SW 1271 (cell line): Measurements from ENCODE around the gene CCR6.

Source experiments
- DNase-seq, 2 experiments: peaks; one replicate each; lab custom pipeline; 2025; lab: John Stamatoyannopoulos, UW

CCR6 gene

DNA sequence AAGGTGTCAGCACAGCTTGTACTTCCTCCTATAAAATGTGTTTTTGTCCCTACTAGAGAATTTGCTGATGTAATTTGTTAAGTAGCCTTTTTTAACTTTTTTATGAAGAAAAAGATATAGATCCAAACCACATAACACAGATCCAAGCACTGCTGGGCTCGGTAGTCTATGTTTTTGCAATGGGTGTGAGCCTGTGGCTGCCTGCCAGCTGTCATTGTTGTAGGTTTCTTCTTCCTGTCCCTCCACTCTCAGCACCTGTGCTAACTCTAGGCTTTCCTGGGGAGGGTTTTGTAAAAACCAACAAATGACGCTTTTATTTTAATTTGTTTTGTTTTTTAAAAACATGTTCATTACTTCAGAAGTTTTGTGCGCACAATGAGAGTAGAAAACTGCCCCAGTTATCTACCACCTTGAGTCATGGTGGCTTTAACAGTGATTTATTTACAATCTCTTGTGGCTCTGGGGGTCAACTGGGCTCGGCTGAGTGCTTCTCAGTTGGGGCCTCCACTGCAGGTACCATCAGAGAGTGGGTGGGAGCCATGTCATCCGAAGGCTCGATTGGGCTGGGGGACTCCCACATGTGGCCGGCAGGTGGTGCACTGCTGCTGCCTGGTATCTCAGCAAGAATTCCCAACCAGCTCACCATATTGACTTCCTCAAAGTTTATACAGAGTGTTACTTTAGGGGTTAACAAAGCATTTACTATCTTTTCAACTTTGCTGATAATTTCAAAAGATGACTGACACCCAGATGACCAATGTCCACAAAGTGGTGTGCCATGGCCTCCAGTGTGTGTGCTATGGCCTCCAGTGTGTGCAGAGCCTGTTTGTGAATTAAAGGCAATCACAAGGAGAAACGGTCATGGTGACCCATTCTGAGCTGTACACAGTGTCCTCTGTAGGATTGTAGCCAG, 3.0 kb upstream of the CCR6 start:
- DNase-seq, result no peak

DNA sequence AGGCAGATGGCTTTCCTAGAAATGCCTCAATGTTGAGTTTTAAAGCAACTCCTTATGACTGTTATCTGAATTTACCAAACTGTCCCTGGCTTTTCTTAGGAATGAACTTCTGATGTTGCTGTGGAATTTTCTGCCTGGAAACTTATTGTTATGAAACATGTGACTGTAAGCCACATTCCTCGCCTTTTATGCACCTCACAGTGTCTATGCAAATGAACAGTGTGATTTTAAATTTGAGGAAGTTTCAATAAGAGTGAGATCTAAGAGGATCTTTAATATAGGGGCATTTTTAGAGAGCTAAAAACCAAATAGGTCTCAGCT, 2.4 kb upstream of the CCR6 start:
- DNase-seq, result no peak

DNA sequence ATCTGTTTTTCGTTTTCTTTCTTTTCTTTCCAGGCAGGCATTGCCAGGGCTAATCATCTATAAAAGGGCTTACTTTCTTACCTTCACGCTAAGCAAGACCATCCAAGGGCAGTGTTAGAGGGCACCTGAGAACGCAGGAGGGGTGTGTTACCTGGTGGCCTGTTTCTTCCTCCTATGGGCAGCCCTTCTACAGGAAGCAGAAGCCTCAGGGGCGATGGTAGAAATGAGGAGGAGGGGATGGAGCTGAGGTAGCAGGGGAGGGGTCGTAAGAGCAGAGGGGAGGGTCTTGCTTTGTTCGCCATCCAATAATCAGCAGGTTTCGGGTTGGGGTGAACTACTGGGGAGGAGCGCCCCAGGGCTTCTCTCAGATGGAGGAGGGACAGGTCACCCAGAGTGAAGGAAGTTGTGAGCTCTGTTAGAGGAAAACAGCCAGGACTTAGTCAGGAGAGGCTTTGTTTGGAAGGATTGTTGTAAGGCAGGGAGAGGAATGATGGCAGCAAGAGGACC, 1.5 kb upstream of the CCR6 start:
- DNase-seq, result no peak

DNA sequence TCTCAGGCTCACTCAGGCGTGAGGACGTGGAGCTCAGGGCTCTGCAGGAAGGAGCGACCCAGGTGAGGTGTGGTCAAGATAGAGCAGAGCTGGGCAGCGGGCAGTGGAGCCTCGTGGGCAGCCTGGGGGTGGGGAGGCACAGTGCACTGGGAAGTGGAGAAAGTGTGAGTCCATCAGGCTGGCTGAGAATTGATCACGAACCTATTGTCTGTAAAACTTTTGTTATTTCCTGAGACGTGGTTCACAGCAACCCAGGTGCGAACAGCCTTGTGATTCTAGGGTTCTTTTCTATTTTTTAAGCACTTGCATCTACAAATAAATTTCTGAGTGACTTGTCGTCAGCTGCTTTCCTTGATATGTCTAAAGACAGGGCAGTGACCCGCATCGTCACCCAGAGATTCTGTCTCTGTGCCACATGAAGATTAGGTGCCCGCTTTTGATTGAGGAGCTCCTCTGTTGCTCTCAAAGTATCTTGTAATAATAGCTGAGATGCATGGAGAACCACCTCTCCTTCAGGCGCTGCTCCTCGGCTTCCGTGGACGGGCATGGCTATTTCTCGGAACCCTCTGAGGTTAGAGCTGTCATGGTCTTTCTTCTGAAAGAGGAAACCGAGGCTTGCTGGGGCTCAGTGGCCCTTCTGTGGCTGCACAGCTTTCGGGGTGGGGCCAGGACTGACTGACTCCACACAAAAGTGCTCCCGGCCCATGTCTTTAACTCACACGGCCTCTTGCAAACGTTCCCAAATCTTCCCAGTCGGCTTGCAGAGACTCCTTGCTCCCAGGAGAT, 662 bp upstream of the CCR6 start:
- no peak for DNase-seq

DNA sequence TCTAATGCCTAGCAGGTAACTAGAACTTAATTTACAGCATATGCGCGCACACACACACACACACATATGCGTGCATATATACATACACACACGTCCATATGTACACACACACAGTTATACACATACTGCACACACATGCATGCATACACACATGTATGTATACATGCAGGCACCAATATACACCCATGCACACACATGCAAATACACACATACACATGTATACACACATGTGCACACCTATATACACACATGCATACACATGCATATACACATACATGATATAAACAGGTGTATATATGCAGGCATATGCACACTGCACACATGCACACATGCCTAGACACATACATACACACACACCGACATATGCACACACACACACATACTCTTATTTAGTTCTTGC, 1.9 kb downstream of the CCR6 start:
- DNase-seq, result no peak

DNA sequence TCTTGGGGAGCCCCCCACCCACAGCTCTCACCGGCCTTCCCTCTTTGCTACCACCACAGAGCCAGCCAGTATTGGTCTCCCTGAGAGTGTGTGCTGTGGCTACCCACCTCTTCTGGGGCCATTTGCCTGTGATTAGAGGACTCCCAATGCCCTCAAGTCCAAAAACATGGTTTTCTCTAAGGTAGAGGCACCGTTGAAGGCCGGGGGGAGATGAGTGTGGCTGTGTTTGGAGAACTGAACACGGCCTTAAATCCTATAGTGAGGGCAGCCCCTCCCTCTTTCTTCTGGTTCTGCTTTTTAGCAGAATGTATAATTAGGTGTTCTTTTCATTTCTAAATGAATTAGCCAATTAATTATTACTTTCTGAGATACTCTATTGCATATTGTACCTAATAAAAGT, 2.5 kb downstream of the CCR6 start:
- no peak for DNase-seq

DNA sequence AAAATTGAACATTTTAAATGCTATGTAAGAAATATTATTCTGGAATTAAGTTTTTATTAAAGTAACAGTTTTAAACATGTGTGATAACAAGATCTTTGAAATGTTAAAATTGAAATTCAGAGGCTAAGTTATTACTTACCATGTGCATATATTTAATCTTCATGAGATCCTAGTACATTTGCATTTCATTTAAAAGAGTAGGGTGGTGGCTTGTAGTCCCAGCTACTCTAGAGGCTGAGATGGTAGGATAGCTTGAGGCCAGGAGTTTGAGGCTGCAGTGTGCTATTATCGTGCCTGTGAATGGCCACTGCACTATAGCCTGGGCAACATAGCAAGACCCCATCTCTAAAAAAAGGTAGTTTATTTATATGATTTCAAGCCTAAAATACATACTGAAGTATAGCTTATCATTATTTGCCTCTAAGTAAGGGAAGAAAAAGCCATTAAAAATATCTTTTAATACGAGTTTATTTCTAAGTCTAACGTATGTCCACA, 3.0 kb downstream of the CCR6 start:
- DNase-seq, result no peak

DNA sequence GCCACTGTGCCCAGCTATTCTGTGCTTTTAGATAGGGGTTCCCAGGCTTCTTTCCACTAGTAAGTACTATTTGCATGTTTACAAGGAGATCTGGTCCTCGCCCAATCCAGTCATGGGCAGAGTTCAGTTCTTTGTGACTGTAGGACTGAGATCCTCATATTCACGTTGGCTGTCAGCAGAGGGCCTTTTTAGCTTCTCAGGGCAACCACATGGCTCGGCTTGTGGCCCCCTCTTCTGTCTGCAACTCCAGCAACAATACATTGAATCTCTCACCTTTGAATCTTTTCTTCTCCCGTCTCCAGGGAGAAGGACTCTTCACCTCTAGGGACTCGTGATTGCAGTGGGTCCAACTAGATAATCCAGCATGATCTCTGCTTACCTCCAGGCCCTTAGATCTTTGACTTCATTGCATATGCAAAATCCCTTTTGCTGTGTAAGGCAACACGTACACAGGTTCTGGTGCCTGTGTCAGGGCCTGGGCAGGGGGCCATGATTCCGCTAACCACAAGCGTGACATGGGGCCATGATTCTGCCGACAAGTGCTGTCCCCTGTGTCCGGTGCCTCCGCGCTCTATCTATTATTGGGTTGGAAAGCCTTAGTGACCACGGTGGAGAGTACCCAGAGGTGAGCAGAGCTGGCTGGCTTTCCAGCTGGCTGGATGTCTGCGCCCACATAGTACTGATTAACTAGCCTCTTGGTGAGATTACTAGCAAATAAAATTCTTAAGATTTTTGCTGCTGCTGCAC, 5.1 kb downstream of the CCR6 start:
- DNase-seq, result no peak

DNA sequence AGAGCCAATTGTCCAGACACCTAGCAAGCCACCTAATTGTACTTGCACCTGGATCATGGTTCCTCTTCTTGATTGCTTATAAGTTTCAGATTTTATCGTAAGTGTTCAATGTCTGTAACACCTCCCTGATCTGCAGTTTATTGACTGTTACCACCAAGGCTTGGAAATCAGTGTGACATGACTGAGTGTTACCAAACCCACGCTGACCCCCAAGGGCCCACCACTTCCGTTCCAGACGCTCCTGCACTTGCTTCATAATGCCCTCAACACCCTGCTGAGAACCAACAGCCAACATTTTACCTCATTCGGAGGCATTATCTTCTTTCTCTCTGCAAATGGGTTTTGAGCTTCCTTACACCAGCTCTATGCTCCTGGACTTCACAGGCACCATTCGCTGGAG, 6.3 kb downstream of the CCR6 start:
- no peak for DNase-seq

DNA sequence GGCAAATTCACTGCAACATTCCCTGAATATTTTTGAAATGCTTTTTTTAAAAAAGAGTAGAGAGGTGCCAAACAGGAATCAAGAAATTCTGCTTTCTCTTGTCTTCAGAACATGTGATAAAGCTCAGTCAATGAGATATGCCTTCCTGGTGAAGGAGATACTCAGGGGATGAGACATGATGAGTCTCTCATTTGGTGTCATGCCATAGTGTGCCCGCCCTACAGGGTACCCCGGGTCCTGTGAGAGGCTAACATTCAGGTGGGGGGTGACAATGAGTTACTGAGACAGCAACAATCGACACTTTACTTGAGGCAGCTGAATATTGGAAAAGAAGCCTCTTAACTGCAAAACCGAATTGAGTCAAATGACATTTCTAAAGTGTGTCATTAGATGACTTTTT, 6.7 kb downstream of the CCR6 start:
- no peak for DNase-seq

DNA sequence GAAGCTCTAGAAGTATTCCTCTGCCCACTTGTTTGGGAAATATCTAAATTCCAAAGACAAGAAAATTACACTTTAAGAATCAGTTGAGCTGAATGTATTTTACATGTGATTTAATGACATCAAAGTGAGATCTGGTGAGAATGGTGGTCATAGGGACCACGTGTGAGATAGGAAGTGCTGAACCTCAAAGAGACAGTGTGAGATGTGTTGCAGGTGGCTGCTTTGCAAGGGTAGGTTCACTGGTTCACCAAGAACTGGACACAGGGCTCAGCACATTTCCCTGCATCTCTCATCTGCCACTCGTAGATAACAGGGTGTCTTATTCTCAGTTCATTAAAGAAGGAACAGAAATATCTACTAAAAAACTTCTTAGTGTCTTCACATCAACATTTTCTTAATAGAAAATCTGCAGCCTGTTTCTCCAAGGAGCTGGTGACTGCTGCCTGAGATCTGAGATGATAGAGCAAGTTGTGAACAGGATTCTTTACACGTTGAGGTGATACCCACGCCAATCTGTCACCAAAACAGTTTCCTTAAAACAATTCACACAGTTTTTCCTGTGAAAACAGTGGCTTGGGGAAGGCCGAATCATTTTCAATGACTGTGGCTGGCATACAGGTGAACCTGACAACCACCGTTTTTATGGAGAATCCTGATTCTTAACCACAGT, 7.2 kb downstream of the CCR6 start:
- no peak for DNase-seq

DNA sequence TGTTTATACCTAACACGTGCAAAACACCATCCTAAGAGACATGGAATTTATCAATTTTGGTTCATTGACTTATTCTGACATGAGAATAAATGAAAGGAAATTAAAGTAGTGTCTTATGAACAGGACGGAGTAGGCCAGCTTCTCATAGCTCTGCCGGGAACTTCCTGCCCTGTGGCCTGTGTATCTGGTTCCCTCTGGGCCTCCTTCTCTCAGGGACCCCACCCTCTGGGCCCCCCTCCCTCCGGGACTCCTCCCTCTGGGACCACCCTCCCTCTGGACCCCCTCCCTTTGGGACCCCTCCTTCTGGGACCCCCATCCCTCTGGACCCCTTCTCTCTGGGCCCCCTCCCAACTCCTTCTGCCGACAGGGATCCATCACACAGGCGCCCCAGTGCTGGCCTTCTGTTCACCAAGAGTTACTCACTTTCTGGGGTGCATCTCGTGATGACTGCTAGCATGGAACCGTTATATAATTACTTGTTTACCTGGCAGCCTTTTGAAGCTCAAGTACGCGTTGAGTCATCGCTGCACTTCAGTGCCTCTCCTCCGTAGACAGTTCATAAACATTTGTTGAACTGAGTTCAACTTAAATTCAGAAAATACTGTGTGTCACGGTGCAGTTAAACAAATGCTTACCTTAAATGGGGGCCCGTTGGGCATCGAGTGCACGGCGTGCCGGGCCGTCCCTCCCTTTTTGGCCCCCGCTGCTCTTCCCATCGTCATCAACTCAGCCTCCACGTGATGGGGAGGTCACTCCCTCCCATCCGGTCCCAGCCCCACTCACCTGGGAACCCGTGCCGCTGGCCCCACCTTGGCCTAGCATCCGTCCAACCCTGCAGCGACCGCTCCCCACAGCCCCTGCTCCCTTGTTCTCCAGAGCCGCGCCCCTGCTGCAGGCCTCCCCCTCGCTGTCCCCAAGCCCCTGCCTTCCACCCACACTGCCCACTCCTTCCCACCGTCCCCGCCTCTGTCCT, 8.1 kb downstream of the CCR6 start:
- no peak for DNase-seq

DNA sequence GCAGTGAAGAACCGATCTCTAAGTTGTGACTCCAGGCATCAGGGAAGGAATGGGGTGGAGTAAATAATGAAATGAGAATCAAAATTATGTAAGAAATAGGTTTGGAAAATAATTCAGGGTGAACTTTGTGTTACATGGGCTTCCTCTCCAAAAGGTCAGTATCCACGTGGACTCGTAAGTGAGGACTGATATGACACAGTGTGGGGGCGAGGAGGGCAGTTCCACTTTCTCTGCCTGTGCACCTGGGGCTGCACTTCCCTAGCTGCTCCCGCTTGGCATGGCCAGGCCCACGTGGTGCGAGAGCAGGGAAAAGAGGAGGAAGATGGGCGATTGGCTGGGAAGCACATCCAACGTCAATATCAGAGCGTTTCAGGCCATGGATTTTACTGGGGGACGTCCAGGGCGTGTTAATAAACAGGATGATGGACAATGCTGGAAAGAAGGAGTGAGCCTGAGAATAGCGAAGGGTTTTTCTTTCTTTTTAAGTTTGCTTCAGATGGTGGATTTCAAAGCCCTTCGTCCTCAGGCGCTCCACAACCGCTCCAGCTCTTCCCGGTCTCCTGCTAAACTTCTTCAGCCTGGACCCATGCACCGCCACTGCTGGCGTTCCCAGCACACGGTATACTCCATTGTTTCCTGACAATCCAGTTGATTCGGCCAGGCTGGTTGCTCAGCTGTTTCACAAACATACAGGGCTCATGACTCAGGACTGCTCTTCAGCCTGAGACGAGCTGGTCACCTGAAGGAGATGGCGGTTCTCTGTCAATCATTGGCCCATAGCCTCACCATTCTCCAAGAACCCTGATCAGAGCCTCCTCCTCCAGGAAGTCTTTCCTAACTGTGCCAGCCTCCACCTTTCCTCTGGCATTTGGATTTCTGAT, 11.8 kb downstream of the CCR6 start:
- DNase-seq, result no peak

DNA sequence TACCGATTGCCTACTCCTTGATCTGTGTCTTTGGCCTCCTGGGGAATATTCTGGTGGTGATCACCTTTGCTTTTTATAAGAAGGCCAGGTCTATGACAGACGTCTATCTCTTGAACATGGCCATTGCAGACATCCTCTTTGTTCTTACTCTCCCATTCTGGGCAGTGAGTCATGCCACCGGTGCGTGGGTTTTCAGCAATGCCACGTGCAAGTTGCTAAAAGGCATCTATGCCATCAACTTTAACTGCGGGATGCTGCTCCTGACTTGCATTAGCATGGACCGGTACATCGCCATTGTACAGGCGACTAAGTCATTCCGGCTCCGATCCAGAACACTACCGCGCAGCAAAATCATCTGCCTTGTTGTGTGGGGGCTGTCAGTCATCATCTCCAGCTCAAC, 13.5 kb downstream of the CCR6 start:
- no peak for DNase-seq

DNA sequence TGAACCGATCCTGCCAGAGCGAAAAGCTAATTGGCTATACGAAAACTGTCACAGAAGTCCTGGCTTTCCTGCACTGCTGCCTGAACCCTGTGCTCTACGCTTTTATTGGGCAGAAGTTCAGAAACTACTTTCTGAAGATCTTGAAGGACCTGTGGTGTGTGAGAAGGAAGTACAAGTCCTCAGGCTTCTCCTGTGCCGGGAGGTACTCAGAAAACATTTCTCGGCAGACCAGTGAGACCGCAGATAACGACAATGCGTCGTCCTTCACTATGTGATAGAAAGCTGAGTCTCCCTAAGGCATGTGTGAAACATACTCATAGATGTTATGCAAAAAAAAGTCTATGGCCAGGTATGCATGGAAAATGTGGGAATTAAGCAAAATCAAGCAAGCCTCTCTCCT, 14.2 kb downstream of the CCR6 start:
- DNase-seq, result no peak

DNA sequence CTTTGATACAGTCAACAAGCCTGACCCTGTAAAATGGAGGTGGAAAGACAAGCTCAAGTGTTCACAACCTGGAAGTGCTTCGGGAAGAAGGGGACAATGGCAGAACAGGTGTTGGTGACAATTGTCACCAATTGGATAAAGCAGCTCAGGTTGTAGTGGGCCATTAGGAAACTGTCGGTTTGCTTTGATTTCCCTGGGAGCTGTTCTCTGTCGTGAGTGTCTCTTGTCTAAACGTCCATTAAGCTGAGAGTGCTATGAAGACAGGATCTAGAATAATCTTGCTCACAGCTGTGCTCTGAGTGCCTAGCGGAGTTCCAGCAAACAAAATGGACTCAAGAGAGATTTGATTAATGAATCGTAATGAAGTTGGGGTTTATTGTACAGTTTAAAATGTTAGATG, 15.0 kb downstream of the CCR6 start:
- no peak for DNase-seq

DNA sequence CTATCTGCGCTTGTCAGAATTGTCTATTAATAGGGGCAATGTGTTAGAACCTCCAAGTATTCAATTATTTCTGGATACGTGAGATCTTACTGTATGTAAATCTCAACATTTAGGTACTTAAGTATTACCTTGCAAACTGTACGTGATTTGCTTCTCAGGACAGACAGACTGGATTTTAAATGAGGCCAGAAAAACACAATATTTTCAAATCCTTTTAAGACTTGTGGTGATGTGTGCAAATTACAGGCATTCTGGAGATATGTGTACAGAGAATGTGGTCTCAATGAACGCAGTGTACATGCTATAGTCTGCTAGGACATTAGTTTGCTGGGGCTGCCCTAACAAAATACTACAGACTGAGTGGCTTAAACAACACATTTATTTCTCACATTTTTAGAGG, 16.9 kb downstream of the CCR6 start:
- DNase-seq, result no peak

DNA sequence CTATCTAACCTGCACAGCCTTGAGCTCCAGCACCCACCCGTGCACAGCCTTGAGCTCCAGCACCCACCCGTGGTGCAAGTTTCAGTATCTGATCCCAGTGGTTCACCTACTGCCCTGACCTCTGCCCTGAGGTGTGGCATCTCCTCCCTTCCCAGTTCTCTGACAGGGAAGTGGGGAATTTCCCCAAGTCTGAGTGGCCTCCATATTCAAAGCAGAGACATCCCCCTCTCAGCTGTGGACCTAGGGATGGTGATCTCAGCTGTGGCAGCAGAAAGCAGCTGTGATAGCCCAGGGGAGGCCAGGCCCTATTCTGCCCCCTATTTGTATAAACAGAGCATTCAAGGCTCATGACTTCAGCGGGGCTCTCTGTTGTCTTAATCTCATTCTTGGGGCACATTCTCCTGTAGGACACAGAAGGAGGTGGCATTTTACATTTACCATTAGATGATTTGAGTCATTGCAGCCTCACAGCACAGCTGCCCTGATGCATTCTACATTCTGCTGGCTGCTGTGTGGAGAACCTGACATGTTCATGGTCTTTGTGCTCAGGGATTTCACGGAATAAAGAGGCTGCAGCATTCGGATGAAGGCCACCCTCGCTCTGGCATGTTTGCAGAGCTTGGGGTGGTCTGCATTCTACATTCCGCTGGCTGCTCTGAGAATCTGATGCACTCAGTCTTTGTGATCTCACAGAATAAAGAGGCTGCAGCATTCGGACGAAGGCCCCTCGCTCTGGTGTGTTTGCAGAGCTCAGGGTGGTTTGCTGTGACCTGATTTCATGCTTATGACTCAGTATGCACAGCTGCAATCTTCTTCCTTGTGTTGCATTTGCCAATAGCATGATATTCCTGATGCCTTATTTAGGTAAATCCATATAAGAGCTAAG, 17.9 kb downstream of the CCR6 start:
- no peak for DNase-seq
